Osteocyte (in vitro differentiated cells): ENCODE measurements around the gene PTPRF. TPM values are rescaled to one million over a fixed set of nuclear protein-coding genes. Genes with fewer than 3 reads are reported as not detected.

Experiments
- DNase-seq: peaks from one replicate; pipeline ENCODE4 v3.0.0; 2021; ENCODE audit warnings: mixed read lengths; ENCODE audit not compliant: unreplicated experiment; ENCODE audit errors: extremely low spot score
- H3K27ac Mint-ChIP-seq: one replicate; pipeline ENCODE4 v1.8.0; 2021; ENCODE audit warnings: mild to moderate bottlenecking, mixed read lengths; ENCODE audit not compliant: unreplicated experiment
- H3K27me3 Mint-ChIP-seq: one replicate; pipeline ENCODE4 v1.8.0; 2021; ENCODE audit warnings: mixed read lengths; ENCODE audit not compliant: unreplicated experiment
- H3K36me3 Mint-ChIP-seq: one replicate; pipeline ENCODE4 v1.8.0; 2021; ENCODE audit warnings: mixed read lengths; ENCODE audit not compliant: unreplicated experiment
- H3K4me1 Mint-ChIP-seq: one replicate; pipeline ENCODE4 v1.8.0; 2021; ENCODE audit warnings: mixed read lengths; ENCODE audit not compliant: unreplicated experiment
- H3K4me3 Mint-ChIP-seq: one replicate; pipeline ENCODE4 v1.8.0; 2021; ENCODE audit warnings: mild to moderate bottlenecking, moderate library complexity, mixed read lengths; ENCODE audit not compliant: unreplicated experiment
- H3K9me3 Mint-ChIP-seq: one replicate; pipeline ENCODE4 v1.8.0; 2021; ENCODE audit warnings: mixed read lengths; ENCODE audit not compliant: unreplicated experiment
- CTCF ChIP-seq: fragments of 200-600 bp; sonication (generic); IDR thresholded peaks from 2 replicates; pipeline ENCODE4 v1.5.0; 2021; ENCODE audit warnings: antibody characterized with exemption, mild to moderate bottlenecking, moderate library complexity
- total RNA-seq: library from RNA; stranded (reverse); gene quantifications from 2 replicates; pipeline ENCODE4 v1.2.1, GENCODE V29; 2021

PTPRF gene
- total RNA-seq, 1 donor from 2014 or later: 37.3 TPM

GRCh38 chr1:43618521-43619313 is 88.0 kb downstream of the PTPRF start:
- Mint-ChIP-seq H3K4me3 (no peak overlapping the region), H3K36me3 (peaks cover 1% of the 10 kb centered on the region), H3K27ac (no peak overlapping the region), H3K4me1 (peaks cover 14% of the 10 kb centered on the region), H3K9me3 (no peaks in the 10 kb centered on the region), H3K27me3 (no peaks in the 10 kb centered on the region)
- no peak for DNase-seq
- TF ChIP-seq CTCF: no peak

GRCh38 chr1:43619314-43619790 is 88.7 kb downstream of the PTPRF start:
- TF ChIP-seq CTCF: no peak
- no peak for DNase-seq
- Mint-ChIP-seq H3K27ac (no peak overlapping the region), H3K27me3 (no peaks in the 10 kb centered on the region), H3K4me1 (peaks cover 14% of the 10 kb centered on the region), H3K9me3 (no peaks in the 10 kb centered on the region), H3K36me3 (peaks cover 1% of the 10 kb centered on the region), H3K4me3 (no peak overlapping the region)

GRCh38 chr1:43619996-43620920 is 89.6 kb downstream of the PTPRF start:
- peaks cover 1% of the 10 kb centered on the region for H3K36me3 Mint-ChIP-seq
- H3K9me3 Mint-ChIP-seq: no peaks in the 10 kb centered on the region
- no peaks in the 10 kb centered on the region for H3K27me3 Mint-ChIP-seq
- H3K4me3 Mint-ChIP-seq: no peak overlapping the region
- no peak for TF ChIP-seq CTCF
- H3K4me1 Mint-ChIP-seq: peaks cover 14% of the 10 kb centered on the region
- no peak for DNase-seq
- H3K27ac Mint-ChIP-seq: no peak overlapping the region

- Mint-ChIP-seq H3K36me3 (peaks cover 1% of the 10 kb centered on the region), H3K4me1 (peaks cover 14% of the 10 kb centered on the region), H3K4me3 (no peak overlapping the region), H3K27ac (no peak overlapping the region), H3K9me3 (no peaks in the 10 kb centered on the region), H3K27me3 (no peaks in the 10 kb centered on the region)
- DNase-seq: no peak
- TF ChIP-seq CTCF: no peak
Observed at GRCh38 chr1:43620956-43621355, 90.3 kb downstream of the PTPRF start.

GRCh38 chr1:43621386-43621785 is 90.7 kb downstream of the PTPRF start:
- Mint-ChIP-seq H3K27ac (no peak overlapping the region), H3K4me3 (no peak overlapping the region), H3K36me3 (peaks cover 1% of the 10 kb centered on the region), H3K4me1 (peaks cover 14% of the 10 kb centered on the region), H3K27me3 (no peaks in the 10 kb centered on the region), H3K9me3 (no peaks in the 10 kb centered on the region)
- DNase-seq: no peak
- TF ChIP-seq CTCF: no peak
